ENCODE measurements around the gene KIAA1217.

- TF ChIP-seq, protein P1, sequence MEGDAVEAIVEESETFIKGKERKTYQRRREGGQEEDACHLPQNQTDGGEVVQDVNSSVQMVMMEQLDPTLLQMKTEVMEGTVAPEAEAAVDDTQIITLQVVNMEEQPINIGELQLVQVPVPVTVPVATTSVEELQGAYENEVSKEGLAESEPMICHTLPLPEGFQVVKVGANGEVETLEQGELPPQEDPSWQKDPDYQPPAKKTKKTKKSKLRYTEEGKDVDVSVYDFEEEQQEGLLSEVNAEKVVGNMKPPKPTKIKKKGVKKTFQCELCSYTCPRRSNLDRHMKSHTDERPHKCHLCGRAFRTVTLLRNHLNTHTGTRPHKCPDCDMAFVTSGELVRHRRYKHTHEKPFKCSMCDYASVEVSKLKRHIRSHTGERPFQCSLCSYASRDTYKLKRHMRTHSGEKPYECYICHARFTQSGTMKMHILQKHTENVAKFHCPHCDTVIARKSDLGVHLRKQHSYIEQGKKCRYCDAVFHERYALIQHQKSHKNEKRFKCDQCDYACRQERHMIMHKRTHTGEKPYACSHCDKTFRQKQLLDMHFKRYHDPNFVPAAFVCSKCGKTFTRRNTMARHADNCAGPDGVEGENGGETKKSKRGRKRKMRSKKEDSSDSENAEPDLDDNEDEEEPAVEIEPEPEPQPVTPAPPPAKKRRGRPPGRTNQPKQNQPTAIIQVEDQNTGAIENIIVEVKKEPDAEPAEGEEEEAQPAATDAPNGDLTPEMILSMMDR (IDR thresholded peaks at IDR 0.05) = no peak
- peak; percentile 59 to 67 for TF ChIP-seq POLR2AphosphoS5 (IDR thresholded peaks at IDR 0.05)
Measured at GRCh38 chr10:24262929-24263590, 54.1 kb downstream of the KIAA1217 start.

Data from esophagus muscularis mucosa (tissue), 3 donors.